ENCODE results near the gene NDRG3.

Gene NDRG3

DNA sequence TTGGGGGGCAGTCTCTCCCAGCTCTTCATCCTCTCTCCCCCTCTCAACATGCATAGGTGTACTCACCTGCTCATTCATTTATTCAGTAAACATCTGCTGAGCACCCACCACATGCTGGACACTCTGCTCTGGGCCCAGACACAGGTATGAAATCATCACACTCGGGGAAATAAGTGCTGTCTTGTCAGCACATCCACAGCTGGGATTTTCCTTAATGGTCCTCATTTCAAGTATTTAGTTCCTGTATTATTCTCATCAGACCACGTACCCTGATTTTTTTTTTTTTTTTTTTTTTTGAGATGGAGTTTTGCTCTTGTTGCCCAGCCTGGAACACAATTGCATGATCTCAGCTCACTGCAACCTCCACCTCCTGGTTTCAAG, 121.0 kb downstream of the NDRG3 start:
- no peak overlapping the region for H3K9ac ChIP-seq (ENCODE audit: low read length)

GRCh38 chr20:36624068-36624943, 121.6 kb downstream of the NDRG3 start:
- H3K79me2 ChIP-seq (ENCODE audit: insufficient read depth, low read length): no peaks in the 10 kb centered on the region

More for the DNA sequence above, 121.0 kb downstream of the NDRG3 start:
- Histone ChIP-seq H2AFZ (ENCODE audit: low read length) (no peak overlapping the region), H3K79me2 (ENCODE audit: insufficient read depth, low read length) (no peaks in the 10 kb centered on the region), H3K9me3 (ENCODE audit: low read length) (no peaks in the 10 kb centered on the region), H4K20me1 (ENCODE audit: insufficient read depth, low read length) (no peaks in the 10 kb centered on the region), H3K4me1 (ENCODE audit: insufficient read depth, low read length, severe bottlenecking) (peaks cover 7% of the 10 kb centered on the region), H3K27me3 (ENCODE audit: insufficient read depth, low read length) (no peaks in the 10 kb centered on the region), H3K4me3 (ENCODE audit: low read depth, low read length, poor library complexity, severe bottlenecking) (no peak overlapping the region), H3K27ac (ENCODE audit: low read depth, low read length, poor library complexity, severe bottlenecking) (no peak overlapping the region), H3K36me3 (ENCODE audit: insufficient read depth, low read length) (no peaks in the 10 kb centered on the region), H3K9me2 (ENCODE audit: low read depth, low read length) (no peaks in the 10 kb centered on the region), H3K4me2 (ENCODE audit: low read length) (no peak overlapping the region), H3F3A (ENCODE audit: insufficient read depth, low read length) (no peaks in the 10 kb centered on the region)
- TF ChIP-seq EZH2 (IDR thresholded peaks at IDR 0.05; ENCODE audit: borderline replicate concordance, low read length): no peak
- TF ChIP-seq, protein P1, sequence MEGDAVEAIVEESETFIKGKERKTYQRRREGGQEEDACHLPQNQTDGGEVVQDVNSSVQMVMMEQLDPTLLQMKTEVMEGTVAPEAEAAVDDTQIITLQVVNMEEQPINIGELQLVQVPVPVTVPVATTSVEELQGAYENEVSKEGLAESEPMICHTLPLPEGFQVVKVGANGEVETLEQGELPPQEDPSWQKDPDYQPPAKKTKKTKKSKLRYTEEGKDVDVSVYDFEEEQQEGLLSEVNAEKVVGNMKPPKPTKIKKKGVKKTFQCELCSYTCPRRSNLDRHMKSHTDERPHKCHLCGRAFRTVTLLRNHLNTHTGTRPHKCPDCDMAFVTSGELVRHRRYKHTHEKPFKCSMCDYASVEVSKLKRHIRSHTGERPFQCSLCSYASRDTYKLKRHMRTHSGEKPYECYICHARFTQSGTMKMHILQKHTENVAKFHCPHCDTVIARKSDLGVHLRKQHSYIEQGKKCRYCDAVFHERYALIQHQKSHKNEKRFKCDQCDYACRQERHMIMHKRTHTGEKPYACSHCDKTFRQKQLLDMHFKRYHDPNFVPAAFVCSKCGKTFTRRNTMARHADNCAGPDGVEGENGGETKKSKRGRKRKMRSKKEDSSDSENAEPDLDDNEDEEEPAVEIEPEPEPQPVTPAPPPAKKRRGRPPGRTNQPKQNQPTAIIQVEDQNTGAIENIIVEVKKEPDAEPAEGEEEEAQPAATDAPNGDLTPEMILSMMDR (IDR thresholded peaks at IDR 0.05; ENCODE audit: low read length): no peak

GRCh38 chr20:36623444-36623843, 122.4 kb downstream of the NDRG3 start:
- no peak for TF ChIP-seq EZH2 (IDR thresholded peaks at IDR 0.05; ENCODE audit: borderline replicate concordance, low read length)
- TF ChIP-seq, protein P1 (IDR thresholded peaks at IDR 0.05; ENCODE audit: low read length): no peak
- Histone ChIP-seq H3K27ac (ENCODE audit: low read depth, low read length, poor library complexity, severe bottlenecking) (no peak overlapping the region), H2AFZ (ENCODE audit: low read length) (no peak overlapping the region), H3K4me2 (ENCODE audit: low read length) (no peak overlapping the region), H3K9me3 (ENCODE audit: low read length) (no peaks in the 10 kb centered on the region), H3K4me1 (ENCODE audit: insufficient read depth, low read length, severe bottlenecking) (no peaks in the 10 kb centered on the region), H3K4me3 (ENCODE audit: low read depth, low read length, poor library complexity, severe bottlenecking) (no peak overlapping the region), H3K79me2 (ENCODE audit: insufficient read depth, low read length) (no peaks in the 10 kb centered on the region), H3K27me3 (ENCODE audit: insufficient read depth, low read length) (no peaks in the 10 kb centered on the region), H4K20me1 (ENCODE audit: insufficient read depth, low read length) (no peaks in the 10 kb centered on the region), H3K9ac (ENCODE audit: low read length) (no peak overlapping the region), H3K9me2 (ENCODE audit: low read depth, low read length) (no peaks in the 10 kb centered on the region), H3K36me3 (ENCODE audit: insufficient read depth, low read length) (no peaks in the 10 kb centered on the region), H3F3A (ENCODE audit: insufficient read depth, low read length) (no peaks in the 10 kb centered on the region)

More at GRCh38 chr20:36624068-36624943, 121.6 kb downstream of the NDRG3 start:
- no peak overlapping the region for H3K4me2 ChIP-seq (ENCODE audit: low read length)
- H3K9me3 ChIP-seq (ENCODE audit: low read length): no peaks in the 10 kb centered on the region
- no peaks in the 10 kb centered on the region for H3K36me3 ChIP-seq (ENCODE audit: insufficient read depth, low read length)
- H3K9me2 ChIP-seq (ENCODE audit: low read depth, low read length): no peaks in the 10 kb centered on the region
- no peak overlapping the region for H3K27ac ChIP-seq (ENCODE audit: low read depth, low read length, poor library complexity, severe bottlenecking)
- H3K4me1 ChIP-seq (ENCODE audit: insufficient read depth, low read length, severe bottlenecking): peaks cover under 1% of the 10 kb centered on the region
- H3K9ac ChIP-seq (ENCODE audit: low read length): no peak overlapping the region
- H2AFZ ChIP-seq (ENCODE audit: low read length): no peak overlapping the region
- H3K4me3 ChIP-seq (ENCODE audit: low read depth, low read length, poor library complexity, severe bottlenecking): no peak overlapping the region
- H3F3A ChIP-seq (ENCODE audit: insufficient read depth, low read length): no peaks in the 10 kb centered on the region
- no peaks in the 10 kb centered on the region for H3K27me3 ChIP-seq (ENCODE audit: insufficient read depth, low read length)
- TF ChIP-seq, protein P1 (IDR thresholded peaks at IDR 0.05; ENCODE audit: low read length): no peak
- TF ChIP-seq EZH2 (IDR thresholded peaks at IDR 0.05; ENCODE audit: borderline replicate concordance, low read length): no peak
- H4K20me1 ChIP-seq (ENCODE audit: insufficient read depth, low read length): no peaks in the 10 kb centered on the region

All from OCI-LY1 (cell line).